GM12801 (cell line): ENCODE measurements around the gene FKBP3.

Source experiments
- CTCF ChIP-seq: IDR thresholded peaks from one replicate; pipeline ENCODE4 v1.5.1; 2011; ENCODE audit warnings: control low read depth; ENCODE audit not compliant: insufficient read length; ENCODE audit errors: extremely low read depth

FKBP3 gene

DNA sequence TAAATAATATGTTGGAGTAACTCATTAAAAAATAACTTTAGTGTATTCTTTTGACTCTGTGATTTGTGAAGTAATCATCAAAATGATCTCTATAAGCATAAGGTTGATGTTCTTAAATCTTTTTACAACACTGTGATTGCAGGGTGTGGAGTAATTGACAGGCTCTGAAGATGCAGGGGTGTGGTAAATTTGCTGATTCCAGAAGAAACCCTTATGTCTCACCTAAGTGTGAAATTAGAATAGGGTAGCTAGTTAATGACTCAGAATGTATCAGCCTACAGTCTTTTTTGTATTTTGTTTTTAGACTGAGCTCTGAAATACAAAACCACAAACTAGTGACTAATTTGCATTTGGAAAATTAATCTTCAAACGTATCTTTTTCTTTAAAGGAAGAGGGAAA lies 44.5 kb downstream of the FKBP3 start:
- no peak for TF ChIP-seq CTCF

GRCh38 chr14:45084946-45085346 lies 49.3 kb downstream of the FKBP3 start:
- TF ChIP-seq CTCF = no peak

GRCh38 chr14:45083976-45084722 lies 50.1 kb downstream of the FKBP3 start, which contains the start of gene PRPF39:
Gene PRPF39 (plus strand): TSS chr14:45084116. CDS start chr14:45095240, 11,124 bp downstream.
- TF ChIP-seq CTCF = no peak

DNA sequence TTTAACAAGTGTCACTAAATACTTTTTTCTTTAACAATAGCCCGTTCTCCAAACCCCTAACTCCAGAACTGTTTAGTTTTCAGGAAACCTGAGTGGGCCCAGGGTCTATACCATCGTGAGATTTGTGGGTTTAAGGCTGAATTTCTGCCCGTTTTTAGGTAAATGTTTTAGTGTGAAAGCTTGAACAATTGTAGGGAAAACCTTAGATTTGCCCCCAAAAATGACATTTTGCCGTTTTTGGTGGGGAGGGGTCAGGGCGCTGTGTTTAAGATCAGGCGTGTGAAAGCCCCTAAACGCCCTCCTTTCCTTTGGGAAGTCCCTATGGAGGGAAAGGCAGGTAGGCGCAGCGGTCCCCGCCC lies 50.7 kb downstream of the FKBP3 start:
- TF ChIP-seq CTCF = no peak

GRCh38 chr14:45082420-45082819 lies 51.9 kb downstream of the FKBP3 start:
- no peak for TF ChIP-seq CTCF

- no peak for TF ChIP-seq CTCF
Measured at GRCh38 chr14:45078323-45078722, 56.0 kb downstream of the FKBP3 start.

- TF ChIP-seq CTCF = no peak
Measured at GRCh38 chr14:45073231-45073879, 60.9 kb downstream of the FKBP3 start.
